ENCODE measurements around the gene RACGAP1. TPM values are rescaled to one million over a fixed set of nuclear protein-coding genes. Genes with fewer than 3 reads are reported as not detected.

RACGAP1 gene
- polyA plus RNA-seq, 1 of the 3 experiments (the other 2 are of a cell fraction), result 21.5 TPM

DNA sequence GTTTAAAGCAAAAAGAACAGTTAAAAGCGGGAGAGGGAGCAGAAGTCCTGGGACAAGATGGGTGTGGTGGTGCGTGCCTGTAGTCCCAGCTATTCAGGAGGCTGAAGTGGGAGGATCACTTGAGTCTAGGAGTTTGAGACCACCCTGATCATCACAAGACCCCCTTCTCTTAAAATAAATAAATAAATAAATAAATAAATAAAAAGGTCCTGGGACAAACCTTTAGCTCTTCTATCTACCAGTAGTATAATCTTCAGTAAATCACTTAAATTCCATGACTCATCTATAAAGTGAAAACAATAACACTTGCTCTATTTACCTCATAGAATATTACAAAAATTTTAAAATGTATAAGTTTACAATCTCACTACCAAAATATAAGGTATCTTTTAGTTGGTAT, 5.8 kb downstream of the RACGAP1 start:
- WGBS (ENCODE audit: low lambda C conversion rate), result 94% methylated on average over 2 of the region's 2 CpGs
- POLR2A ChIA-PET, result no interaction called here
- no peak overlapping the region for H3K27ac ChIP-seq (ENCODE audit: low read depth in 2 of 2, low read length in 1 of 2)

More for the DNA sequence above, 5.8 kb downstream of the RACGAP1 start:
- Histone ChIP-seq H3F3A (replicated peaks; ENCODE audit: insufficient read depth) (peaks cover 10% of the 10 kb centered on the region), H3K9me2 (no peaks in the 10 kb centered on the region), H2AFZ (ENCODE audit: low read depth) (no peak overlapping the region), H3K9me3 (no peaks in the 10 kb centered on the region), H3K27me3 (ENCODE audit: insufficient read depth) (no peaks in the 10 kb centered on the region), H3K4me1 (ENCODE audit: control insufficient read depth in 1 of 2, insufficient read depth in 2 of 2, low read depth in 1 of 2, low read length in 1 of 2) (peaks cover 3 to 7% of the 10 kb centered on the region in 2 experiments; a peak in 3 of 4 replicates), H3K4me2 (no peak overlapping the region), H4K20me1 (ENCODE audit: insufficient read depth) (peaks cover 6% of the 10 kb centered on the region; the same call in 1 of the 2 replicates), H3K4me3 (ENCODE audit: low read depth in 2 of 2, low read length in 1 of 2) (no peak overlapping the region), H3K79me2 (ENCODE audit: insufficient read depth) (peaks cover 100% of the 10 kb centered on the region), H3K36me3 (replicated peaks in 1 of 2; ENCODE audit: control insufficient read depth in 1 of 2, insufficient read depth in 2 of 2, low read length in 1 of 2) (peaks cover 0 to 4% of the 10 kb centered on the region in 2 experiments), H3K9ac (no peak overlapping the region)
- TF ChIP-seq TCF12 (IDR thresholded peaks at IDR 0.05) (no peak), NFIC (IDR thresholded peaks at IDR 0.05; ENCODE audit: borderline replicate concordance) (no peak), NRF1 (IDR thresholded peaks at IDR 0.05; ENCODE audit: low read depth, low read length) (no peak), FOSL2 (IDR thresholded peaks at IDR 0.05; ENCODE audit: borderline replicate concordance, low read depth) (no peak), TEAD4 (IDR thresholded peaks at IDR 0.05; ENCODE audit: borderline replicate concordance, insufficient read depth) (no peak), ELF1 (IDR thresholded peaks at IDR 0.05) (no peak), RAD21 (IDR thresholded peaks at IDR 0.05; ENCODE audit: low read length) (no peak), RFX5 (IDR thresholded peaks at IDR 0.05; ENCODE audit: low read length) (no peak), EP300 (IDR thresholded peaks at IDR 0.05; ENCODE audit: borderline replicate concordance in 1 of 2, low read depth in 1 of 2, low read length in 1 of 2) (no peak), FOXJ3 (CRISPR knock-in tag; IDR thresholded peaks at IDR 0.05) (no peak), POLR2AphosphoS5 (IDR thresholded peaks at IDR 0.05; ENCODE audit: low read depth, low read length) (no peak), CHD2 (IDR thresholded peaks at IDR 0.05; ENCODE audit: low read length, partially characterized antibody) (no peak), SMC3 (IDR thresholded peaks at IDR 0.05; ENCODE audit: low read depth, low read length) (no peak)
- TF ChIP-seq, protein P1, sequence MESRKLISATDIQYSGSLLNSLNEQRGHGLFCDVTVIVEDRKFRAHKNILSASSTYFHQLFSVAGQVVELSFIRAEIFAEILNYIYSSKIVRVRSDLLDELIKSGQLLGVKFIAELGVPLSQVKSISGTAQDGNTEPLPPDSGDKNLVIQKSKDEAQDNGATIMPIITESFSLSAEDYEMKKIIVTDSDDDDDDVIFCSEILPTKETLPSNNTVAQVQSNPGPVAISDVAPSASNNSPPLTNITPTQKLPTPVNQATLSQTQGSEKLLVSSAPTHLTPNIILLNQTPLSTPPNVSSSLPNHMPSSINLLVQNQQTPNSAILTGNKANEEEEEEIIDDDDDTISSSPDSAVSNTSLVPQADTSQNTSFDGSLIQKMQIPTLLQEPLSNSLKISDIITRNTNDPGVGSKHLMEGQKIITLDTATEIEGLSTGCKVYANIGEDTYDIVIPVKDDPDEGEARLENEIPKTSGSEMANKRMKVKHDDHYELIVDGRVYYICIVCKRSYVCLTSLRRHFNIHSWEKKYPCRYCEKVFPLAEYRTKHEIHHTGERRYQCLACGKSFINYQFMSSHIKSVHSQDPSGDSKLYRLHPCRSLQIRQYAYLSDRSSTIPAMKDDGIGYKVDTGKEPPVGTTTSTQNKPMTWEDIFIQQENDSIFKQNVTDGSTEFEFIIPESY (IDR thresholded peaks at IDR 0.05; ENCODE audit: borderline replicate concordance, low read depth), result no peak
- TF ChIP-seq, protein P2, sequence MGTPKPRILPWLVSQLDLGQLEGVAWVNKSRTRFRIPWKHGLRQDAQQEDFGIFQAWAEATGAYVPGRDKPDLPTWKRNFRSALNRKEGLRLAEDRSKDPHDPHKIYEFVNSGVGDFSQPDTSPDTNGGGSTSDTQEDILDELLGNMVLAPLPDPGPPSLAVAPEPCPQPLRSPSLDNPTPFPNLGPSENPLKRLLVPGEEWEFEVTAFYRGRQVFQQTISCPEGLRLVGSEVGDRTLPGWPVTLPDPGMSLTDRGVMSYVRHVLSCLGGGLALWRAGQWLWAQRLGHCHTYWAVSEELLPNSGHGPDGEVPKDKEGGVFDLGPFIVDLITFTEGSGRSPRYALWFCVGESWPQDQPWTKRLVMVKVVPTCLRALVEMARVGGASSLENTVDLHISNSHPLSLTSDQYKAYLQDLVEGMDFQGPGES (IDR thresholded peaks at IDR 0.05; ENCODE audit: low read depth, low read length), result no peak
- TF ChIP-seq, protein P3, sequence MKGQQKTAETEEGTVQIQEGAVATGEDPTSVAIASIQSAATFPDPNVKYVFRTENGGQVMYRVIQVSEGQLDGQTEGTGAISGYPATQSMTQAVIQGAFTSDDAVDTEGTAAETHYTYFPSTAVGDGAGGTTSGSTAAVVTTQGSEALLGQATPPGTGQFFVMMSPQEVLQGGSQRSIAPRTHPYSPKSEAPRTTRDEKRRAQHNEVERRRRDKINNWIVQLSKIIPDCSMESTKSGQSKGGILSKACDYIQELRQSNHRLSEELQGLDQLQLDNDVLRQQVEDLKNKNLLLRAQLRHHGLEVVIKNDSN (IDR thresholded peaks at IDR 0.05; ENCODE audit: borderline replicate concordance, low read depth), result no peak
- TF ChIP-seq, protein P4, sequence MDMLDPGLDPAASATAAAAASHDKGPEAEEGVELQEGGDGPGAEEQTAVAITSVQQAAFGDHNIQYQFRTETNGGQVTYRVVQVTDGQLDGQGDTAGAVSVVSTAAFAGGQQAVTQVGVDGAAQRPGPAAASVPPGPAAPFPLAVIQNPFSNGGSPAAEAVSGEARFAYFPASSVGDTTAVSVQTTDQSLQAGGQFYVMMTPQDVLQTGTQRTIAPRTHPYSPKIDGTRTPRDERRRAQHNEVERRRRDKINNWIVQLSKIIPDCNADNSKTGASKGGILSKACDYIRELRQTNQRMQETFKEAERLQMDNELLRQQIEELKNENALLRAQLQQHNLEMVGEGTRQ (IDR thresholded peaks at IDR 0.05; ENCODE audit: borderline replicate concordance, low read depth, low read length), result no peak
- CTCF ChIA-PET, result interaction anchor here (1.1 to 2.5 kb wide), 5 partner anchors 9 to 45 kb away, joined by 4 to 12 read pairs (median 7); no protein-coding TSS in a partner anchor
- no peak for DNase-seq
